ENCODE results near the gene PSENEN. TPM values are rescaled to one million over a fixed set of nuclear protein-coding genes. Genes with fewer than 3 reads are reported as not detected.
"Not testable (repeated sequence)": the region's sequence is repeated elsewhere in the genome, so short reads cannot be mapped to it uniquely, and the experiment has no call there.

The PSENEN gene
- total RNA-seq, 4 donors from 2014 or later = 6.6 to 80.0 (median 56.8) TPM

DNA sequence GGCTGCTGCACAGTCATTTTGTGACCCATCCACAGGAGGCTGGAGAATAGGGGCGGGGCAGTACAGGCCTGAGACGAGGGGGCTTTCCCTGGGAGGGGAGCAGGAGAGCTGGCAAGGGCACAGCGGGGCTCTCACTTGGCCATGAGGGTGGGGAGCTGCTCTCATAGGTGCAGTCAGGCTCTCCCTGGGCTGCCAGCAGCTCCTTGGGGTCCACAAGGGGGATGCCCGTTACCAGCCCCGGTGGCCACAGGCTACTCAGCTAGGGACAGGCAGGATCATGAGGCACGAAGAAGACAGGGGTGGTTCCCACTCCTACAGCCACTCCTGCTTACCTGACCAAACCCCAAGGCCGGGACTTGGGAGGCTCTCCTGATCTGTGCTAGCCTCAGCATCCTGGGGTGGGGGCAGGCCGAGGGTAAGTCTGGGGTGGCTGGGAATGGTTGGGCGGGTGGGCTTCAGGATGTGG, 46.4 kb downstream of the PSENEN start:
- Histone ChIP-seq H3K27ac (no peak overlapping the region), H3K4me3 (no peak overlapping the region), H3K36me3 (no peaks in the 10 kb centered on the region), H3K27me3 (peaks cover 11% of the 10 kb centered on the region), H3K9me3 (no peaks in the 10 kb centered on the region), H3K4me1 (no peaks in the 10 kb centered on the region)
- TF ChIP-seq, protein P1, sequence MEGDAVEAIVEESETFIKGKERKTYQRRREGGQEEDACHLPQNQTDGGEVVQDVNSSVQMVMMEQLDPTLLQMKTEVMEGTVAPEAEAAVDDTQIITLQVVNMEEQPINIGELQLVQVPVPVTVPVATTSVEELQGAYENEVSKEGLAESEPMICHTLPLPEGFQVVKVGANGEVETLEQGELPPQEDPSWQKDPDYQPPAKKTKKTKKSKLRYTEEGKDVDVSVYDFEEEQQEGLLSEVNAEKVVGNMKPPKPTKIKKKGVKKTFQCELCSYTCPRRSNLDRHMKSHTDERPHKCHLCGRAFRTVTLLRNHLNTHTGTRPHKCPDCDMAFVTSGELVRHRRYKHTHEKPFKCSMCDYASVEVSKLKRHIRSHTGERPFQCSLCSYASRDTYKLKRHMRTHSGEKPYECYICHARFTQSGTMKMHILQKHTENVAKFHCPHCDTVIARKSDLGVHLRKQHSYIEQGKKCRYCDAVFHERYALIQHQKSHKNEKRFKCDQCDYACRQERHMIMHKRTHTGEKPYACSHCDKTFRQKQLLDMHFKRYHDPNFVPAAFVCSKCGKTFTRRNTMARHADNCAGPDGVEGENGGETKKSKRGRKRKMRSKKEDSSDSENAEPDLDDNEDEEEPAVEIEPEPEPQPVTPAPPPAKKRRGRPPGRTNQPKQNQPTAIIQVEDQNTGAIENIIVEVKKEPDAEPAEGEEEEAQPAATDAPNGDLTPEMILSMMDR (IDR thresholded peaks at IDR 0.05) = no peak
- TF ChIP-seq POLR2AphosphoS5 (IDR thresholded peaks at IDR 0.05) (no peak), EP300 (IDR thresholded peaks at IDR 0.05; ENCODE audit: low read depth) (no peak), POLR2A (IDR thresholded peaks at IDR 0.05) (no peak)
- 85 to 100% methylated on average over 2 to 8 of the region's 9 CpGs for WGBS, 2 donors (ENCODE audit: low coverage in 1 of 2)
- in situ Hi-C loops (cut with MboI; ENCODE audit: low pct_ligation_motif_present in 1 of 4, low pct_unique_long_range_greater_than_20kb in 1 of 4, low sequenced_read_pairs in 3 of 4) (no loop called here), intact Hi-C loops (cut with DNase I; ENCODE audit: low total_unique reads) (no loop called here)
- DNase-seq = no peak

DNA sequence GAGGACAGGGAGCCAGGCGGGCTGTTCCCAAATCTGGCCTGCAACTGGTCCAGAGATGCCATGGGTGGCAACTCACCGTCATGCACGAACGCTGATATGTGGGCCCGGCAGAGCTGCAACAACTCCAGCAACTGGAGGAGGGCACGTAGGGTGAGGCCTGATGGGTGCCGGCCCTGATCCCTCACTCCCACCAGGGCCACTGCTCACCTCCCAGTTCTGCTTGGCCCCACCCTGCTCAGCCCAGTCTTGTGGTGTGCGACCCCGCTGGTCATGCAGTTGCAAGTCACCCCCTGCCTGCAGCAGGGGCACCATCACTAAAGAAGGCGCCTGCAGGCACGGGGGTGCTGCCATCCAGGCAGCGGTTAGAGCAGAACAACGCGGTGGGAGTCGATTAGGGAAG, 46.9 kb downstream of the PSENEN start:
- Histone ChIP-seq H3K9me3 (no peaks in the 10 kb centered on the region), H3K27ac (no peak overlapping the region), H3K27me3 (peaks cover 15% of the 10 kb centered on the region), H3K4me1 (no peaks in the 10 kb centered on the region), H3K36me3 (no peaks in the 10 kb centered on the region), H3K4me3 (no peak overlapping the region)
- intact Hi-C loops (cut with DNase I; ENCODE audit: low total_unique reads) (no loop called here), in situ Hi-C loops (cut with MboI; ENCODE audit: low pct_ligation_motif_present in 1 of 4, low pct_unique_long_range_greater_than_20kb in 1 of 4, low sequenced_read_pairs in 3 of 4) (no loop called here)
- 90% methylated on average over 14 of the region's 15 CpGs; no CpG with 5 or more reads in 1 of the 2 donors for WGBS, 2 donors (ENCODE audit: low coverage in 1 of 2)
- no peak for DNase-seq
- TF ChIP-seq EP300 (IDR thresholded peaks at IDR 0.05; ENCODE audit: low read depth) = no peak
- no peak for TF ChIP-seq POLR2A (IDR thresholded peaks at IDR 0.05)
- no peak for TF ChIP-seq POLR2AphosphoS5 (IDR thresholded peaks at IDR 0.05)
- TF ChIP-seq, protein P1 (IDR thresholded peaks at IDR 0.05) = no peak

DNA sequence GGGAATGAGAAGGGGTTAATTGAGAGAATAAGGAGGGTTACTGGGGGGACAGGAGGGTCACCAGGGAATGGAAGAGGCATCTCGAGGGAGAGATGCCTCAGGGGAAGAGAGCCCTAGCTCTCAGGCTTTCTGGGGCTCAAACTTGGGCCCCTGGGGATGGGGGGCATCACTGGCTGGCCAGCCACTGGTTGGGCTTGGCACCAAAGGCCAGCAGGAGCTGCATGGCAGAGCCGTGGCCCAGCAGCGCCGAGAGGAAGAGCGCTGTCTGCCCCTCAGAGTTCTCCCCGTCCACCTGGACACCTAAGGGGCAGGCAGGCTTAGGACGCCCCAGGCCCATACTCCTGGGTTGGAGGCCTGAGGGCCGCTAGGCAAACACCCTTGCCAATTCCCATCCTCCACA, 47.4 kb downstream of the PSENEN start:
- Histone ChIP-seq H3K4me1 (no peaks in the 10 kb centered on the region), H3K36me3 (no peaks in the 10 kb centered on the region), H3K9me3 (no peaks in the 10 kb centered on the region), H3K4me3 (no peak overlapping the region), H3K27me3 (peaks cover 21% of the 10 kb centered on the region), H3K27ac (no peak overlapping the region)
- DNase-seq = no peak
- intact Hi-C loops (cut with DNase I; ENCODE audit: low total_unique reads) (no loop called here), in situ Hi-C loops (cut with MboI; ENCODE audit: low pct_ligation_motif_present in 1 of 4, low pct_unique_long_range_greater_than_20kb in 1 of 4, low sequenced_read_pairs in 3 of 4) (no loop called here)
- 57 to 77% methylated on average over 1 to 8 of the region's 8 CpGs for WGBS, 2 donors (ENCODE audit: low coverage in 1 of 2)
- TF ChIP-seq, protein P1 (IDR thresholded peaks at IDR 0.05) = no peak
- TF ChIP-seq EP300 (IDR thresholded peaks at IDR 0.05; ENCODE audit: low read depth) (no peak), POLR2A (IDR thresholded peaks at IDR 0.05) (no peak), POLR2AphosphoS5 (IDR thresholded peaks at IDR 0.05) (no peak)

DNA sequence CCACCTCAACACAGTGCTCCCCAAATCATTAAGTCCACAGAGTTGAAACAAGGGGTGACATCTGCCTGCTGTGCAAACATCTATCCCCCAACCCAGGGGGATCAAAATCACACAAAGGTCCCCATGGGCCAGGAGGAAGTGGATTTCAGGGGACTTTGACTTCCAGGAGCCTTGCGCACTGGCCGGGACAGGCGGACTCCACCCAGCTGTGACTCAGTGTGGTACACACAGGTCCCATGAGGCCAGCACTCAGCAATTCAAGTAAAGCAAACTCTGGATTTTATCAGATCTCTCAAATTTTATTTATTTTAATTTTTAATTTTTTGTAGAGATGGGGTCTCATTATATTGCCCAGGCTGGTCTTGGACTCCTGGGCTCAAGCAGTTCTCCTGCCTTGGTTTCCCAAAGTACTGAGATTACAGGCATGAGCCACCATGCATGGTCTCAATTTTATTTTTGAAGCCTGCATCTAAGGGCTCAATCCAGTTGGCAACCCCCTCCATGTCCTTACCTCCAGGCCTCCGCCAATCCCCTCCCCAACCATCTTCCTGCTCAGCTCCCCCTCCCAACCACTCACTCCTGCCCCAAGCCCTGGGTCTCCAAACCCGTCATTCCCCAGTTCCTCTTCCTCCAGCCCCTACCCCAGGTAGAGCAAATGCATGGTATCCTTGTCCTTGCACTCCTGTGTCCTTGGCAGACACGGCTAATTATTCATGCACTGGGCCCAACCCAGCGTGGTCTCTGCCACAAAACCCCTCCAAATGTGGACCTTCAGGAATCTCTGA, 48.1 kb downstream of the PSENEN start:
- no peak overlapping the region for H3K4me3 ChIP-seq
- DNase-seq = no peak
- TF ChIP-seq POLR2A (IDR thresholded peaks at IDR 0.05) = no peak
- TF ChIP-seq POLR2AphosphoS5 (IDR thresholded peaks at IDR 0.05) = no peak
- TF ChIP-seq, protein P1 (IDR thresholded peaks at IDR 0.05) = no peak
- TF ChIP-seq EP300 (IDR thresholded peaks at IDR 0.05; ENCODE audit: low read depth) = no peak
- peaks cover 28% of the 10 kb centered on the region for H3K27me3 ChIP-seq
- H3K9me3 ChIP-seq = no peaks in the 10 kb centered on the region
- intact Hi-C loops (cut with DNase I; ENCODE audit: low total_unique reads) (no loop called here), in situ Hi-C loops (cut with MboI; ENCODE audit: low pct_ligation_motif_present in 1 of 4, low pct_unique_long_range_greater_than_20kb in 1 of 4, low sequenced_read_pairs in 3 of 4) (no loop called here)
- H3K4me1 ChIP-seq = no peaks in the 10 kb centered on the region
- H3K27ac ChIP-seq = no peak overlapping the region
- 67 to 78% methylated on average over 4 to 7 of the region's 7 CpGs for WGBS, 2 donors (ENCODE audit: low coverage in 1 of 2)
- no peaks in the 10 kb centered on the region for H3K36me3 ChIP-seq

DNA sequence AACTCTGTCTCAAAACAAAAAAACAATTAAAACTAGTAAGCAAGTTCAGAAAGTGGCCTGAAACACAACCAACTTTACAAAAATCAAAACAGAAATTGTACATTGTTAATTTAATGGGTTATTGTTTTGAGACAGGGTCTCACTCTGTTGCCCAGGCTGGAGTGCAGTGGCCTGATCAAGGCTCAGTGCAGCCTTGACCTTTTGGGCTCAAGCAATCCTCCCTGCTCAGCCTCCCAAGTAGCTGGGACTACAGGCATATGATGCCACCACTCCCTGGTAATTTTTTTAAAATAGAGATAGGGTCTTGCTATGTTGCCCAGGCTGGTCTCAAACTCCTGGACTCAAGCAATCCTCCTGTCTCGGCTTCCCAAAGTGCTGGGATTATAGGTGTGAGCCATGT, 50.1 kb downstream of the PSENEN start:
- in situ Hi-C loops (cut with MboI; ENCODE audit: low pct_ligation_motif_present in 1 of 4, low pct_unique_long_range_greater_than_20kb in 1 of 4, low sequenced_read_pairs in 3 of 4); H3K36me3 ChIP-seq; H3K4me3 ChIP-seq; H3K4me1 ChIP-seq; DNase-seq; H3K27ac ChIP-seq; H3K9me3 ChIP-seq; intact Hi-C loops (cut with DNase I; ENCODE audit: low total_unique reads): not testable (repeated sequence)
- H3K27me3 ChIP-seq = peaks cover 36% of the 10 kb centered on the region
- 86% methylated on average over 1 of the region's 1 CpG; no CpG with 5 or more reads in 1 of the 2 donors for WGBS, 2 donors (ENCODE audit: low coverage in 1 of 2)
